BJ (cell line): ENCODE measurements around the gene USF2. TPM values are rescaled to one million over a fixed set of nuclear protein-coding genes. Genes with fewer than 3 reads are reported as not detected.
"Not testable (repeated sequence)": the region's sequence is repeated elsewhere in the genome, so short reads cannot be mapped to it uniquely, and the experiment has no call there.

Experiments
- CTCF ChIA-PET: fragments of 350-600 bp; formaldehyde crosslinking; extraction: SDS; loops from one replicate; lab custom pipeline; 2021; ENCODE audit warnings: antibody characterized with exemption, inconsistent platforms; lab: Yijun Ruan, JAX
- POLR2A ChIA-PET: fragments of 300-600 bp; sonication (Branson Sonifier 250); formaldehyde crosslinking; extraction: SDS; loops from one replicate; lab custom pipeline; 2021; ENCODE audit warnings: antibody characterized with exemption; lab: Charles Lee
- DNase-seq: peaks from one replicate; pipeline ENCODE4 v3.0.0-alpha.2; 2011; ENCODE audit warnings: low read depth
- H3K27me3 ChIP-seq: 2 replicates; pipeline ENCODE4 v1.6.0; 2011; ENCODE audit warnings: low read length; ENCODE audit not compliant: control insufficient read depth, insufficient read depth
- H3K36me3 ChIP-seq: 2 replicates; pipeline ENCODE4 v1.5.1; 2011; ENCODE audit warnings: low read length; ENCODE audit not compliant: control insufficient read depth, insufficient read depth
- H3K4me3 ChIP-seq: 2 replicates; pipeline ENCODE4 v1.5.1; 2011; ENCODE audit warnings: low read depth, mild to moderate bottlenecking, control low read depth, low read length
- CTCF ChIP-seq: IDR thresholded peaks from 2 replicates; pipeline ENCODE4 v1.5.1; 2011; ENCODE audit warnings: low read depth, mild to moderate bottlenecking, control low read depth, inconsistent platforms, low read length, moderate library complexity; ENCODE audit not compliant: insufficient read depth
- polyA plus RNA-seq: library from polyadenylated mRNA; depleted of rRNA; stranded (reverse); fragments of >200 nt; gene quantifications from 2 replicates; pipeline ENCODE4 v1.2.3, GENCODE V29; 2011

Gene USF2
- polyA plus RNA-seq, 1 experiment, result 80.3 TPM

- no peak for DNase-seq
- H3K4me3 ChIP-seq, result no peak overlapping the region
- TF ChIP-seq CTCF, result no peak
- no peaks in the 10 kb centered on the region for H3K36me3 ChIP-seq
- POLR2A ChIA-PET, result no interaction called here
- CTCF ChIA-PET, result interaction anchor here (0.7 kb wide), 1 partner anchor 38 kb away, joined by 3 read pairs; no protein-coding TSS in a partner anchor
- peaks cover 13% of the 10 kb centered on the region for H3K27me3 ChIP-seq
Measured at GRCh38 chr19:35285095-35285449, 16.3 kb downstream of the USF2 start.

- POLR2A ChIA-PET, H3K4me3 ChIP-seq, H3K36me3 ChIP-seq, DNase-seq: not testable (repeated sequence)
- H3K27me3 ChIP-seq, result peaks cover 13% of the 10 kb centered on the region
- CTCF ChIA-PET, result interaction anchor here (0.7 kb wide), 1 partner anchor 38 kb away, joined by 3 read pairs; no protein-coding TSS in a partner anchor
Measured at GRCh38 chr19:35285465-35285864, 16.7 kb downstream of the USF2 start.

GRCh38 chr19:35286101-35286500, 17.3 kb downstream of the USF2 start:
- CTCF ChIA-PET, DNase-seq, H3K36me3 ChIP-seq, POLR2A ChIA-PET, H3K4me3 ChIP-seq: not testable (repeated sequence)
- H3K27me3 ChIP-seq, result peaks cover 13% of the 10 kb centered on the region

- ChIA-PET POLR2A (no interaction called here), CTCF (no interaction called here)
- no peak for DNase-seq
- Histone ChIP-seq H3K36me3 (no peaks in the 10 kb centered on the region), H3K27me3 (peaks cover 8% of the 10 kb centered on the region), H3K4me3 (no peak overlapping the region)
- TF ChIP-seq CTCF, result no peak
Measured at GRCh38 chr19:35287713-35288112, 19.0 kb downstream of the USF2 start.

- H3K36me3 ChIP-seq, result no peaks in the 10 kb centered on the region
- CTCF ChIA-PET, result no interaction called here
- peaks cover 13% of the 10 kb centered on the region for H3K27me3 ChIP-seq
- no peak for DNase-seq
- POLR2A ChIA-PET, result no interaction called here
- no peak for TF ChIP-seq CTCF
- H3K4me3 ChIP-seq, result no peak overlapping the region
Measured at GRCh38 chr19:35288331-35288730, 19.6 kb downstream of the USF2 start.

- TF ChIP-seq CTCF, result no peak
- Histone ChIP-seq H3K4me3 (no peak overlapping the region), H3K36me3 (no peaks in the 10 kb centered on the region), H3K27me3 (peaks cover 17% of the 10 kb centered on the region)
- CTCF ChIA-PET, result interaction anchor here (0.6 kb wide), 1 partner anchor 223 kb away, joined by 3 read pairs; no protein-coding TSS in a partner anchor
- DNase-seq, result no peak
- POLR2A ChIA-PET, result interaction anchor here (0.6 kb wide), 1 partner anchor 38 kb away, joined by 3 read pairs; no protein-coding TSS in a partner anchor
Measured at GRCh38 chr19:35288906-35289305, 20.1 kb downstream of the USF2 start.
